ENCODE measurements around the gene ARHGEF16. TPM values are rescaled to one million over a fixed set of nuclear protein-coding genes. Genes with fewer than 3 reads are reported as not detected.

ARHGEF16 gene
- total RNA-seq, 1 donor from 2014 or later, result 0.34 TPM

DNA sequence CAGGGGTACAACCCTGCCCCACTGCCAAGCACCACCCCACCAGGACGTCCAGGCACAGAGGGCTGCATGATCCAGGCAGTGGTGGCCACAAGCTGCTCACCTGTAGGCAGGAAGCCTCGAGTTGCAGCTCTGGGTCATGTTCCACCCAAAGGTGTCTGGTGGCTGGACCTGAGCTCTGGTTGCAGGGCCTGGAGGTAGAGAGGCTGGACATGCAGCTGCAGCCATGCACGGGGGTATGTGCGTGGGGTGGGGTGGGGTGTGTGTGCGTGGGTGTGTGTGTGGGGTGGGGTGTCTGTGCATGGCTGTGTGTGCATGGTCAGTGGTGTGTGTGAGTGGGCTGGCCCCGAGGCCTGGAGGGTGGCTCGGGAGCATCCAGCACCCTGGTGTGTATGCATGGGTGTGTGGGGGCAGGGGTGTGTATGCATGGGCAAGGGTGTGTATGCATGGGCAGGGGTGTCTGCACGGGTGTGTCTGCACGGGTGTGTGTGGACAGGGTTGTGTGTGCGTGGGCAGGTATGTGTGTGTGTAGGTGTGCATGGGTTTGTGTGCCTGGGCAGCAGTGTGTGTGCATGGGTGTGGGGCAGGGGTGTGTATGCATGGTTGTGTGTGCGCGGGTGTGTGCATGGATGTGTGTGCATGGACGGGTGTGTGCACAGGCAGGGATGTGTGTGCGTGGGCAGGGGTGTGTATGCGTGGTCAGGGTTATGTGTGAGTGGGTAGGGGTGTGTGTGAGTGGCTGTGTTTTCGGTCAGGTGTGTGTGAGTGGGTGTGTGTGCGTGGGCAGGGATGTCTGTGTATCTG lies 15.6 kb downstream of the ARHGEF16 start:
- no peaks in the 10 kb centered on the region for H3K36me3 Mint-ChIP-seq (ENCODE audit: unreplicated experiment)
- H3K27me3 Mint-ChIP-seq (ENCODE audit: unreplicated experiment), result peaks cover 9% of the 10 kb centered on the region
- no peak for TF ChIP-seq CTCF (IDR thresholded peaks at IDR 0.05; ENCODE audit: partially characterized antibody, unreplicated experiment)
- H3K4me1 Mint-ChIP-seq (ENCODE audit: low read depth, unreplicated experiment), result peaks cover 9% of the 10 kb centered on the region
- no peaks in the 10 kb centered on the region for H3K9me3 Mint-ChIP-seq (ENCODE audit: unreplicated experiment)
- peak overlapping the region; percentile 77 for H3K27ac Mint-ChIP-seq (ENCODE audit: unreplicated experiment)
- DNase-seq, result peak; percentile 9
- peak overlapping the region; percentile 68 for H3K4me3 Mint-ChIP-seq (ENCODE audit: unreplicated experiment)

DNA sequence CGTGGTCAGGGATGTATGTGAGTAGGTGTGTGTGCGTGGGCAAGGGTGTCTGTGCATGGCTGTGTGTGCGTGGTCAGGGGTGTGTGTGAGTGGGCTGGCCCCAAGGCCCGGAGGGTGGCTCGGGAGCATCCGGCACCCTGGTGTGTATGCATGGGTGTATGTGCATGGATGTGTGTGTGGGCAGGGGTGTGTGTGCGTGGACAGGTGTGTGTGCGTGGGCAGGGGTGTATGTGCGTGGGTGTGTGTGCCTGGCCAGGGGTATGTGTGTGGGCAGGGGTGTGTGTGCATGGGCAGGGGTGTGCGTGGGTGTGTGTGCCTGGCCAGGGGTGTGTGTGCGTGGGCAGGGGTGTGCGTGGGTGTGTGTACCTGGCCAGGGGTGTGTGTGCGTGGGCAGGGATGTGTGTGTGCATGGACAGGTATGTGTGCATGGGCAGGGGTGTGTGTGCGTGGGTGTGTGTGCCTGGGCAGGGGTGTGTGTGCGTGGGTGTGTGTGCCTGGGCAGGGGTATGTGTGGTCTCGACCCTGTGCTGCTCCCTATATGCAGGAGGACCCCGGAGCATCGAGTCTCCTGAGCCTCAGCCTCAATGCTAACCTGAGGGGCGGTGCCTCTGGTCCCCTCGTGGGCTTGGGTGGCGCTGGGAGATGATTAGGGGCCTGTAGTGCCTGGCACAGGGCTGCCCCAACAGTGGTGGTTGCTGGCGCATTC lies 16.3 kb downstream of the ARHGEF16 start:
- H3K27me3 Mint-ChIP-seq (ENCODE audit: unreplicated experiment), result peaks cover 7% of the 10 kb centered on the region
- peak overlapping the region; percentile 68 for H3K4me3 Mint-ChIP-seq (ENCODE audit: unreplicated experiment)
- H3K27ac Mint-ChIP-seq (ENCODE audit: unreplicated experiment), result peak overlapping the region; percentile 77
- no peaks in the 10 kb centered on the region for H3K9me3 Mint-ChIP-seq (ENCODE audit: unreplicated experiment)
- DNase-seq, result peak; percentile 14
- H3K4me1 Mint-ChIP-seq (ENCODE audit: low read depth, unreplicated experiment), result peaks cover 9% of the 10 kb centered on the region
- no peak for TF ChIP-seq CTCF (IDR thresholded peaks at IDR 0.05; ENCODE audit: partially characterized antibody, unreplicated experiment)
- H3K36me3 Mint-ChIP-seq (ENCODE audit: unreplicated experiment), result no peaks in the 10 kb centered on the region

- peaks cover 9% of the 10 kb centered on the region for H3K4me1 Mint-ChIP-seq (ENCODE audit: low read depth, unreplicated experiment)
- no peak overlapping the region for H3K4me3 Mint-ChIP-seq (ENCODE audit: unreplicated experiment)
- H3K36me3 Mint-ChIP-seq (ENCODE audit: unreplicated experiment), result no peaks in the 10 kb centered on the region
- peaks cover 7% of the 10 kb centered on the region for H3K27me3 Mint-ChIP-seq (ENCODE audit: unreplicated experiment)
- no peaks in the 10 kb centered on the region for H3K9me3 Mint-ChIP-seq (ENCODE audit: unreplicated experiment)
- TF ChIP-seq CTCF (IDR thresholded peaks at IDR 0.05; ENCODE audit: partially characterized antibody, unreplicated experiment), result no peak
- H3K27ac Mint-ChIP-seq (ENCODE audit: unreplicated experiment), result no peak overlapping the region
- peak; percentile 71 for DNase-seq
Observed at GRCh38 chr1:3471356-3472087, 17.1 kb downstream of the ARHGEF16 start.

- peak; percentile 17 for DNase-seq
- H3K27ac Mint-ChIP-seq (ENCODE audit: unreplicated experiment), result no peak overlapping the region
- no peaks in the 10 kb centered on the region for H3K36me3 Mint-ChIP-seq (ENCODE audit: unreplicated experiment)
- TF ChIP-seq CTCF (IDR thresholded peaks at IDR 0.05; ENCODE audit: partially characterized antibody, unreplicated experiment), result no peak
- no peaks in the 10 kb centered on the region for H3K9me3 Mint-ChIP-seq (ENCODE audit: unreplicated experiment)
- H3K27me3 Mint-ChIP-seq (ENCODE audit: unreplicated experiment), result peaks cover 7% of the 10 kb centered on the region
- H3K4me3 Mint-ChIP-seq (ENCODE audit: unreplicated experiment), result no peak overlapping the region
- peaks cover 9% of the 10 kb centered on the region for H3K4me1 Mint-ChIP-seq (ENCODE audit: low read depth, unreplicated experiment)
Observed at GRCh38 chr1:3472088-3472850, 17.8 kb downstream of the ARHGEF16 start.
